IPS DF 19.7 (cell line): Measurements from ENCODE around the gene KDM2B.

ENCODE experiments used
- DNase-seq: peaks from one replicate; pipeline ENCODE4 v3.0.0-alpha.2; 2013; ENCODE audit warnings: low read depth, low spot score

The KDM2B gene

GRCh38 chr12:121530600-121531355 lies 50.0 kb downstream of the KDM2B start:
- peak; percentile 50 for DNase-seq

GRCh38 chr12:121529184-121529583 lies 51.6 kb downstream of the KDM2B start:
- no peak for DNase-seq

- no peak for DNase-seq
Measured at GRCh38 chr12:121525411-121525810, 55.4 kb downstream of the KDM2B start.

GRCh38 chr12:121524196-121524916 lies 56.5 kb downstream of the KDM2B start:
- DNase-seq: no peak

- no peak for DNase-seq
Measured at GRCh38 chr12:121523741-121524140, 57.1 kb downstream of the KDM2B start.

GRCh38 chr12:121522971-121523370 lies 57.9 kb downstream of the KDM2B start:
- DNase-seq: no peak

- no peak for DNase-seq
Measured at GRCh38 chr12:121520586-121521086, 60.2 kb downstream of the KDM2B start.

GRCh38 chr12:121520119-121520518 lies 60.7 kb downstream of the KDM2B start:
- no peak for DNase-seq

GRCh38 chr12:121519227-121519626 lies 61.6 kb downstream of the KDM2B start:
- DNase-seq: no peak

- no peak for DNase-seq
Measured at GRCh38 chr12:121518656-121519055, 62.2 kb downstream of the KDM2B start.

- DNase-seq: no peak
Measured at GRCh38 chr12:121516437-121517011, 64.3 kb downstream of the KDM2B start.

- DNase-seq: no peak
Measured at GRCh38 chr12:121515615-121516014, 65.2 kb downstream of the KDM2B start.

- DNase-seq: no peak
Measured at GRCh38 chr12:121514184-121514742, 66.6 kb downstream of the KDM2B start.

GRCh38 chr12:121513464-121514183 lies 67.2 kb downstream of the KDM2B start:
- DNase-seq: no peak

- no peak for DNase-seq
Measured at GRCh38 chr12:121512561-121512960, 68.3 kb downstream of the KDM2B start.

- no peak for DNase-seq
Measured at GRCh38 chr12:121511916-121512315, 68.9 kb downstream of the KDM2B start.

- no peak for DNase-seq
Measured at GRCh38 chr12:121509339-121509738, 71.5 kb downstream of the KDM2B start.

- no peak for DNase-seq
Measured at GRCh38 chr12:121508533-121508932, 72.3 kb downstream of the KDM2B start.

GRCh38 chr12:121507984-121508383 lies 72.8 kb downstream of the KDM2B start:
- DNase-seq: no peak

GRCh38 chr12:121507245-121507644 lies 73.6 kb downstream of the KDM2B start:
- DNase-seq: no peak

GRCh38 chr12:121505513-121505912 lies 75.3 kb downstream of the KDM2B start:
- DNase-seq: no peak

- DNase-seq: no peak
Measured at GRCh38 chr12:121504505-121504904, 76.3 kb downstream of the KDM2B start.
